GM12865 (cell line): ENCODE measurements around the gene DNAJB1.
"Not testable (repeated sequence)": the region's sequence is repeated elsewhere in the genome, so short reads cannot be mapped to it uniquely, and the experiment has no call there.

Source experiments
- DNase-seq: peaks from one replicate; pipeline ENCODE4 v3.0.0; 2010; ENCODE audit warnings: low read depth
- H3K4me3 ChIP-seq: 2 replicates; pipeline ENCODE4 v1.5.1; 2011; ENCODE audit warnings: mild to moderate bottlenecking, low read depth, low read length, control low read depth
- TF ChIP-seq, protein P1 (sequence below): IDR thresholded peaks from 2 replicates; pipeline ENCODE4 v1.5.1; 2011; ENCODE audit warnings: low read length, control low read depth, low read depth, inconsistent platforms; ENCODE audit not compliant: insufficient read depth; ENCODE audit errors: missing control alignments

Gene DNAJB1

GRCh38 chr19:14517840-14518505, at the start of gene DNAJB1:
Gene DNAJB1 (minus strand): TSS chr19:14518397. CDS start chr19:14518349, 48 bp downstream.
- H3K4me3 ChIP-seq: peak within 1 kb of the TSS; percentile 88
- TF ChIP-seq, protein P1, sequence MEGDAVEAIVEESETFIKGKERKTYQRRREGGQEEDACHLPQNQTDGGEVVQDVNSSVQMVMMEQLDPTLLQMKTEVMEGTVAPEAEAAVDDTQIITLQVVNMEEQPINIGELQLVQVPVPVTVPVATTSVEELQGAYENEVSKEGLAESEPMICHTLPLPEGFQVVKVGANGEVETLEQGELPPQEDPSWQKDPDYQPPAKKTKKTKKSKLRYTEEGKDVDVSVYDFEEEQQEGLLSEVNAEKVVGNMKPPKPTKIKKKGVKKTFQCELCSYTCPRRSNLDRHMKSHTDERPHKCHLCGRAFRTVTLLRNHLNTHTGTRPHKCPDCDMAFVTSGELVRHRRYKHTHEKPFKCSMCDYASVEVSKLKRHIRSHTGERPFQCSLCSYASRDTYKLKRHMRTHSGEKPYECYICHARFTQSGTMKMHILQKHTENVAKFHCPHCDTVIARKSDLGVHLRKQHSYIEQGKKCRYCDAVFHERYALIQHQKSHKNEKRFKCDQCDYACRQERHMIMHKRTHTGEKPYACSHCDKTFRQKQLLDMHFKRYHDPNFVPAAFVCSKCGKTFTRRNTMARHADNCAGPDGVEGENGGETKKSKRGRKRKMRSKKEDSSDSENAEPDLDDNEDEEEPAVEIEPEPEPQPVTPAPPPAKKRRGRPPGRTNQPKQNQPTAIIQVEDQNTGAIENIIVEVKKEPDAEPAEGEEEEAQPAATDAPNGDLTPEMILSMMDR: no peak
- peak; percentile 86 for DNase-seq

DNA sequence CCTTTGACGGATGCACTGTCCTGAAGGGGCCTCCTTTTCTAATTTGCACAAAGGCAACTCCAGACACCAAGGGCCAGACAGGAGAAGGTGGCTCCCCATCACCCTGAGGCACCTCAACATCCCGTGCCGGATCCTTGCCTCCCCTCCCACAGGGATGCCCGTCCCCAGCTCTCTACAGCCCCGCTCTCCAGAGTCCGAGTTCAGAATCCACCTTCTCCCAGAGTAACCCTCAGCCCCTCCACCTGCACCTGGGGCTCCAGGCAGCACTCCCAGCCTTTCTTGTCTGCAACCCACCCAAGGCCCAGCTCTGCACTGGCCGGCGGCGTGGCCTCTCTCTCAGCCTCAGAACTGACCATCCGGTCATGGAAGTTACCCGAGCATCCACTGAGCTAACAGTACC, 48.9 kb upstream of the DNAJB1 start:
- H3K4me3 ChIP-seq: no peak overlapping the region
- TF ChIP-seq, protein P1: no peak
- no peak for DNase-seq

DNA sequence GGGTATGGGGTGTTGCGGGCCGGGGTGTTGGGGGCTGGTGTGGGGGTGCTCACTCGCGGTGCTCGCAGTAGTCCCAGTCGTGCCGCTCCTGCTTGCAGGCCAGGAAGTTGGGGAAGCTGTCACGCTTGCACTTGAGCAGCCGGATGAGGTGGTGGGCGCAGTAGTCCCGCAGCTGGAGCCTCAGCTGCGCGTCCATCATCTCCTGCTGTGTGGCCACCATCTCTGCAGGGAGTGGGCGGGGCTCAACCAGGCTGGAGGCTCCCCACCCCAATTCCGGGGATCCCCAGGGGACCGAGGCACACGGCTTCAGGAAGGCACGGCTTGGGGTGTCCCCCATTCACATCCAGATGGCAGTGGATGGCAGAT, 48.5 kb upstream of the DNAJB1 start:
- no peak for DNase-seq
- TF ChIP-seq, protein P1: no peak
- no peak overlapping the region for H3K4me3 ChIP-seq

GRCh38 chr19:14565765-14566711, 47.8 kb upstream of the DNAJB1 start:
- DNase-seq: no peak
- no peak overlapping the region for H3K4me3 ChIP-seq
- TF ChIP-seq, protein P1: no peak

DNA sequence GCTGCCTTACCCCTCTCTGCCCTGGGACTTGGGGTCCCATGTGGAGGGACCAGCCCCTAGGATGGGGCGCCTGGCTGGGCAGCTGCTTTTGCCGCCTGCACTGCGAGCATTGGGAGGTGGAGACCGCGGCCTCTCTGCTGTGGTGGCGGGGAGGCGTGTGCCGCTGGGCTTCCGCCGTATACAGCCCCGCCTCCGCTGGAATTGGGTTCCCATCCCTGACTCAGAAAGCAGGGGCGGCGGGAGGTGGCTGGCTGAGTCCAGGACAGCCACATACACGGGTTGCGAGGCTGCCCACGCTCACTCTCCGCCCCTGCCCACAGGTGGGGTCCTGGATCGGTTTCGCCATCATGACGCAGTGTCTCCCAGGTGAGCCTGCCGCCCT, 47.1 kb upstream of the DNAJB1 start:
- H3K4me3 ChIP-seq: no peak overlapping the region
- no peak for DNase-seq
- TF ChIP-seq, protein P1: no peak

GRCh38 chr19:14564652-14565297, 46.6 kb upstream of the DNAJB1 start:
- not testable (repeated sequence) for DNase-seq, H3K4me3 ChIP-seq
